ENCODE data around the gene GALNT18.

DNA sequence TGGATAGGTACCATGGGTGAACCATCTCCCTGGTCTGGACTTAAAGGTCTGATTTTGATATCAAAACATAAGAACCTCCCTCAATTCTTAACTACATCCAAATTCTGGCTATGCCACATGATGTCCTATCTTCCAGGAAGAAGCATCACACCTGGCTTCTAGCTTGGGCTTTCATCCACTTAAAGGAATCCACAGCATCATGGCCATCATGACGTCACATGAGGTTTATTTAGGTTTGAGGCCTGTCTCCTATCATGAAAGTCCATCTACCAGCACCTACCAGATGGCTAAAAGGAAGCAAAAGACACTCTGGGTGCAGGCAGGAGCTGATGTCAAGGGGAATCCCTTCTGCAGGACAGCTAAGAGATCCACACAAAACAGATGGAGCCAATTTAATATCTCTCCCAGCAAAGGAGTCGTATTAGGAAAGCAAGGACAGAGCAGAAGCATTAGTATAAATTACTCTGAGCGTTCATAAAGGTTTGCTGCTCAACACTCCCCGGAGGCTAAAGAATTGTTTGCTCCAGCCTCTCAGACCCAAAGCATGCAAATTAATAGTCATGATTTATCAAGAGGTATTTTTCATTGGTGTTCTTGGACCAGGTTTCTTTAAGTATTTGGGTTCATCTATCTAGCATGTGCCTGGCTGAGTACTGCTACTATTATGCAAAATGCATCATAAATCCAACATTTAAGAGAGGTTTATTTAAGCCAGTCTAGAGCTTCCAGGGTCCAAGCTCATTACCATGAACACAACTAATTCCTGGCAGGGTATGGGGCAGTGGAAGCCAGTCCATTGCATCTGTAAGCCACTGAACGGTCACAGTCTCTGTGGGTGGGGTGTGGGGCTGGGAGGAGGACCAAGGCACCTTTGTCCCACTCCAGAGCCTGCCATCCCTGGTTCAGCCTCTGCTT lies 47.2 kb downstream of the GALNT18 start:
- no peak for TF ChIP-seq POLR2A (IDR thresholded peaks at IDR 0.05)
- no peak for TF ChIP-seq CTCF (IDR thresholded peaks at IDR 0.05)

Data from body of pancreas (tissue), 4 donors.